DOHH2 (cell line): ENCODE data around the gene OR51B4.
"Not testable (repeated sequence)": the region's sequence is repeated elsewhere in the genome, so short reads cannot be mapped to it uniquely, and the experiment has no call there.

Experiments used
- H3F3A ChIP-seq: fragments of 200-600 bp; sonication (generic), shearing (Covaris generic); 2 replicates; pipeline ENCODE4 v1.6.0; 2016; ENCODE audit warnings: antibody characterized with exemption, mild to moderate bottlenecking; ENCODE audit not compliant: control insufficient read depth, insufficient read depth
- H3K27ac ChIP-seq: fragments of 200-600 bp; sonication (generic); 2 replicates; pipeline ENCODE4 v1.5.1; 2014; ENCODE audit warnings: low read depth, mild to moderate bottlenecking, low read length, moderate library complexity
- H3K27me3 ChIP-seq: fragments of 200-600 bp; sonication (generic); 2 replicates; pipeline ENCODE4 v1.6.1; 2014; ENCODE audit warnings: mild to moderate bottlenecking, low read length, mixed read lengths; ENCODE audit not compliant: control insufficient read depth
- H3K36me3 ChIP-seq: fragments of 200-600 bp; sonication (generic); 2 replicates; pipeline ENCODE4 v1.6.1; 2014; ENCODE audit warnings: mild to moderate bottlenecking, low read length, moderate library complexity, mixed read lengths; ENCODE audit not compliant: control insufficient read depth
- H3K4me1 ChIP-seq: fragments of 200-600 bp; sonication (generic); 2 replicates; pipeline ENCODE4 v1.6.1; 2014; ENCODE audit warnings: mild to moderate bottlenecking, low read length, mixed read lengths; ENCODE audit not compliant: control insufficient read depth
- H3K4me2 ChIP-seq: fragments of 200-600 bp; sonication (generic); 2 replicates; pipeline ENCODE4 v1.6.0; 2014; ENCODE audit warnings: mild to moderate bottlenecking, low read length, moderate library complexity
- H3K4me3 ChIP-seq: fragments of 200-600 bp; sonication (generic); 2 replicates; pipeline ENCODE4 v1.5.1; 2014; ENCODE audit warnings: mild to moderate bottlenecking, low read length, mixed read lengths
- H3K79me2 ChIP-seq: fragments of 200-600 bp; sonication (generic); 2 replicates; pipeline ENCODE4 v1.6.1; 2014; ENCODE audit warnings: mild to moderate bottlenecking, low read length, mixed read lengths; ENCODE audit not compliant: control insufficient read depth
- H3K9me2 ChIP-seq: fragments of 200-600 bp; sonication (generic); replicated peaks from 2 replicates; pipeline ENCODE4 v1.6.1; 2014; ENCODE audit warnings: mild to moderate bottlenecking, low read length, mixed read lengths; ENCODE audit not compliant: control insufficient read depth
- H3K9me3 ChIP-seq: fragments of 200-600 bp; sonication (generic); 2 replicates; pipeline ENCODE4 v1.6.1; 2014; ENCODE audit warnings: antibody characterized with exemption, low read length, mixed read lengths; ENCODE audit not compliant: control insufficient read depth, insufficient read depth
- H4K20me1 ChIP-seq: fragments of 200-600 bp; sonication (generic); 2 replicates; pipeline ENCODE4 v1.6.0; 2014; ENCODE audit warnings: low read depth, mild to moderate bottlenecking, antibody characterized with exemption, low read length, moderate library complexity; ENCODE audit not compliant: control insufficient read depth, insufficient read depth
- EZH2phosphoT487 ChIP-seq: fragments of 200-600 bp; sonication (generic); IDR thresholded peaks from 2 replicates; pipeline ENCODE4 v1.6.1; 2017; ENCODE audit warnings: borderline replicate concordance, mild to moderate bottlenecking, antibody characterized with exemption, low read length, moderate library complexity, mixed read lengths
- TF ChIP-seq, protein P1 (sequence below): fragments of 200-600 bp; sonication (generic); IDR thresholded peaks from one replicate; pipeline ENCODE4 v1.5.1; 2014; ENCODE audit warnings: antibody characterized with exemption, mild to moderate bottlenecking, low read depth, low read length; ENCODE audit not compliant: poor library complexity, severe bottlenecking

The OR51B4 gene

DNA sequence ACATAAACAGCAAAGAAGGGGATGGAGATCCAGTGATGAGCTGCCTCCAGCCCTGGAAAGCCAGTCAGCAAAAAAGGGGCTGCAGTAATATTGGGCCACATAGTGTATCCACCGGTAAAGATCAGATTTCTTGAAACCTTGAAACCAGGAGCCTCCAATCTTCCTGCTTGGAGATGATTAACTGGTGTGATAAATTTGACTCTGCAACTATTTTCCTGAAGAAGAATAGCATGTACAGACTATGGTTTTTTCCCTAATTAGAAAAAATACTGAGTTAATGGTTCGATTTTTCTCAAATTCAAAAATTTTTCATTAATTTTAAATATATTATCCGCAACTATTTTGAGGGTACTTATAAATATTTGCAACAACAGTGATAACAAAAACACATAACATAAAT, 22.5 kb upstream of the OR51B4 start, which contains the start of gene OR51B2:
OR51B2 (minus strand) TSS at position 101 of the 400 bp plus-strand sequence; CDS start at position 101, 0 bp downstream.
- Histone ChIP-seq H3K9me2 (no peaks in the 10 kb centered on the region), H3K36me3 (no peaks in the 10 kb centered on the region), H3K27me3 (no peaks in the 10 kb centered on the region), H3K9me3 (no peaks in the 10 kb centered on the region), H3K4me1 (no peaks in the 10 kb centered on the region), H3K4me2 (no peak within 1 kb of the TSS), H3K27ac (no peak within 1 kb of the TSS), H3K79me2 (no peaks in the 10 kb centered on the region), H3K4me3 (no peak within 1 kb of the TSS), H3F3A (no peaks in the 10 kb centered on the region), H4K20me1 (no peaks in the 10 kb centered on the region)
- TF ChIP-seq EZH2phosphoT487: no peak
- TF ChIP-seq, protein P1, sequence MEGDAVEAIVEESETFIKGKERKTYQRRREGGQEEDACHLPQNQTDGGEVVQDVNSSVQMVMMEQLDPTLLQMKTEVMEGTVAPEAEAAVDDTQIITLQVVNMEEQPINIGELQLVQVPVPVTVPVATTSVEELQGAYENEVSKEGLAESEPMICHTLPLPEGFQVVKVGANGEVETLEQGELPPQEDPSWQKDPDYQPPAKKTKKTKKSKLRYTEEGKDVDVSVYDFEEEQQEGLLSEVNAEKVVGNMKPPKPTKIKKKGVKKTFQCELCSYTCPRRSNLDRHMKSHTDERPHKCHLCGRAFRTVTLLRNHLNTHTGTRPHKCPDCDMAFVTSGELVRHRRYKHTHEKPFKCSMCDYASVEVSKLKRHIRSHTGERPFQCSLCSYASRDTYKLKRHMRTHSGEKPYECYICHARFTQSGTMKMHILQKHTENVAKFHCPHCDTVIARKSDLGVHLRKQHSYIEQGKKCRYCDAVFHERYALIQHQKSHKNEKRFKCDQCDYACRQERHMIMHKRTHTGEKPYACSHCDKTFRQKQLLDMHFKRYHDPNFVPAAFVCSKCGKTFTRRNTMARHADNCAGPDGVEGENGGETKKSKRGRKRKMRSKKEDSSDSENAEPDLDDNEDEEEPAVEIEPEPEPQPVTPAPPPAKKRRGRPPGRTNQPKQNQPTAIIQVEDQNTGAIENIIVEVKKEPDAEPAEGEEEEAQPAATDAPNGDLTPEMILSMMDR: no peak

DNA sequence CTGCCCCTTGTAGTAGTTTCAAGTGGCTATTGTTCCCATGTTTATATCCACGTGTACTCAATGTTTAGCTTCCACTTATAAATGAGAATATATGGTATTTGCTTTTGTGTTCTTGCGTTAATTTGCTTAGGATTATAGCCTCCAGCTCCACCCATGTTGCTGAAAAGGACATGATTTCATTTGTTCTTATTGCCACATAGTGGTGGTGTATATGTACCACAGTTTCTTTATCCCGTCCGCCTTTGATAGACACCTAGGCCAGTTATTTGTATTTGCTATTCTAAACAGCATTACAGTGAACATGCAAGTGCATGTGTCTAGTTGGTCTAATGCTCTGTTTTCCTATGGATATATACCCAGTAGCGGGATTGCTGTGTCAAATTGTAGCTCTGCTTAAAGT, 15.5 kb upstream of the OR51B4 start:
- H3K27ac ChIP-seq: no peak overlapping the region
- H3K4me3 ChIP-seq: no peak overlapping the region
- H3K9me2 ChIP-seq: no peaks in the 10 kb centered on the region
- H3K4me1 ChIP-seq: no peaks in the 10 kb centered on the region
- H3K9me3 ChIP-seq: no peaks in the 10 kb centered on the region
- H3K36me3 ChIP-seq: no peaks in the 10 kb centered on the region
- H3F3A ChIP-seq: no peaks in the 10 kb centered on the region
- TF ChIP-seq EZH2phosphoT487: no peak
- TF ChIP-seq, protein P1: no peak
- H3K79me2 ChIP-seq: no peaks in the 10 kb centered on the region
- H3K27me3 ChIP-seq: no peaks in the 10 kb centered on the region
- no peaks in the 10 kb centered on the region for H4K20me1 ChIP-seq
- no peak overlapping the region for H3K4me2 ChIP-seq

DNA sequence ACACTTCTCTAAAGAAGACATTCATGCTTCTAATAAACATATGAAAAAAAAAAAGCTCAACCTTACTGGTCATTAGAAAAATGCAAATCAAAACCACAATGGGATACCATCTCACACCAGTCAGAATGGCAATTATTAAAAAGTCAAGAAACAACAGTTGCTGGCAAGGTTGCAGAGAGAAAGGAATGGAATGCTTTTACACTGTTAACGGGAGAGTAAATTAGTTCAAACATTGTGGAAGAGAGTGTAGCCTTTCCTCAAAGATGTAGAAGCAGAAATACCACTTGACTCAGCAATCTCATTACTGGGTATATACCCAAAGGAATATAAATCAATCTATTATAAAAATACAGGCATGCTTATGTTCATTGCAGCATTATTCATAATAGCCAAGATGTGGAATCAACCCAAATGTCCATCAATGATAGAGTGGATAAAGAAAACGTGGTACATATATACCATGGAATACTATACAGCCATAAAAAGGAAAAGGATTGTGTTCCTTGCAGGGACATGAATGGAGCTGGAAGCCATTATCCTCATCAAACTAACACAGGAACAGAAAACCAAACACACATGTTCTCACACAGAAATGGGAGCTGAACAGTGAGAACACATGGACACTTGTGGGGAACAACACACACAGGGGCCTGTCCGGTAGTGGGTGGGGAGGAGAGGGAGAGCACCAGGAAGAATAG, 11.7 kb upstream of the OR51B4 start:
- H3K27me3 ChIP-seq, H3F3A ChIP-seq, H3K4me1 ChIP-seq, H3K9me3 ChIP-seq, H3K4me2 ChIP-seq, H3K27ac ChIP-seq, H3K79me2 ChIP-seq, H3K36me3 ChIP-seq, H3K9me2 ChIP-seq, H4K20me1 ChIP-seq, H3K4me3 ChIP-seq: not testable (repeated sequence)

DNA sequence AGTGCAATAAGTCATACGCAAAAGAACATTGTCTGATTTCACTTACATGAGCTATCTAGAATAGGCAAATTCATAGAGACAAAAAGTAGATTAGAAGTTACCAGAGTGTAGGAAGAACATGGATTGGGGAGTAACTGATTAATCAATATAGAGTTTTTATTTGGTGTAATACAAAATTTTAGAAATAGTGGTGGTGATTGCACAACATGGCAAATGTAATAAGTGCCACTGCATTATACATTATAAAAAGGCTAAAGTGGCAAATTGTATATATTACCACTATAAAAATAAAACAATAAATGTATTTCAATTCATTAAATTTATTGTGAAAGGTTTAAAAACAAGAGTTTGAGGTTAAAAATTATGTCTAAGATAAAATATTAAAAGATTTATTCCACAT, 8.7 kb upstream of the OR51B4 start:
- TF ChIP-seq, protein P1: no peak
- TF ChIP-seq EZH2phosphoT487: no peak
- H3K36me3 ChIP-seq: no peaks in the 10 kb centered on the region
- H3K27ac ChIP-seq: no peak overlapping the region
- no peaks in the 10 kb centered on the region for H3F3A ChIP-seq
- H3K9me2 ChIP-seq: no peaks in the 10 kb centered on the region
- no peak overlapping the region for H3K4me3 ChIP-seq
- no peaks in the 10 kb centered on the region for H3K27me3 ChIP-seq
- no peaks in the 10 kb centered on the region for H4K20me1 ChIP-seq
- no peaks in the 10 kb centered on the region for H3K79me2 ChIP-seq
- no peak overlapping the region for H3K4me2 ChIP-seq
- H3K4me1 ChIP-seq: no peaks in the 10 kb centered on the region
- no peaks in the 10 kb centered on the region for H3K9me3 ChIP-seq
